AG08395 (cell line): Measurements from ENCODE around the gene BCL3.
A peak's percentile ranks its signal among the peaks of the same experiment; 100 is the strongest.

ENCODE experiments used
- DNase-seq: peaks from one replicate; pipeline ENCODE4 v3.0.0; 2012; ENCODE audit warnings: mixed read lengths, low spot score

Gene BCL3

GRCh38 chr19:44741841-44742329 is 6.6 kb upstream of the BCL3 start:
- peak; percentile 97 for DNase-seq

GRCh38 chr19:44742330-44743061 is 6.0 kb upstream of the BCL3 start:
- no peak for DNase-seq

GRCh38 chr19:44744871-44745332 is 3.6 kb upstream of the BCL3 start:
- DNase-seq, result no peak

- peak; percentile 62 for DNase-seq
Observed at GRCh38 chr19:44745341-44745831, 3.1 kb upstream of the BCL3 start.

- no peak for DNase-seq
Observed at GRCh38 chr19:44745887-44746600, 2.5 kb upstream of the BCL3 start.

- no peak for DNase-seq
Observed at GRCh38 chr19:44746616-44746945, 1.9 kb upstream of the BCL3 start.

GRCh38 chr19:44746946-44747738 is 1.4 kb upstream of the BCL3 start:
- peak; percentile 95 for DNase-seq

GRCh38 chr19:44747739-44748425 is 626 bp upstream of the BCL3 start:
- DNase-seq, result peak; percentile 39

GRCh38 chr19:44749292-44749691 is 784 bp downstream of the BCL3 start:
- DNase-seq, result no peak

- no peak for DNase-seq
Observed at GRCh38 chr19:44749994-44750393, 1.5 kb downstream of the BCL3 start.

- no peak for DNase-seq
Observed at GRCh38 chr19:44752123-44752815, 3.8 kb downstream of the BCL3 start.

- DNase-seq, result peak; percentile 82
Observed at GRCh38 chr19:44752816-44753625, 4.5 kb downstream of the BCL3 start.

GRCh38 chr19:44753626-44753931 is 5.1 kb downstream of the BCL3 start:
- no peak for DNase-seq

GRCh38 chr19:44753932-44754749 is 5.6 kb downstream of the BCL3 start:
- DNase-seq, result peak; percentile 74

GRCh38 chr19:44754750-44755080 is 6.2 kb downstream of the BCL3 start:
- no peak for DNase-seq

GRCh38 chr19:44755219-44755618 is 6.7 kb downstream of the BCL3 start:
- DNase-seq, result no peak

GRCh38 chr19:44756089-44756562 is 7.6 kb downstream of the BCL3 start:
- no peak for DNase-seq

- DNase-seq, result peak; percentile 38
Observed at GRCh38 chr19:44757057-44757734, 8.7 kb downstream of the BCL3 start.
